Measurements from ENCODE around the gene DLX3.
A peak's percentile ranks its signal among the peaks of the same experiment; 100 is the strongest.

Gene DLX3

DNA sequence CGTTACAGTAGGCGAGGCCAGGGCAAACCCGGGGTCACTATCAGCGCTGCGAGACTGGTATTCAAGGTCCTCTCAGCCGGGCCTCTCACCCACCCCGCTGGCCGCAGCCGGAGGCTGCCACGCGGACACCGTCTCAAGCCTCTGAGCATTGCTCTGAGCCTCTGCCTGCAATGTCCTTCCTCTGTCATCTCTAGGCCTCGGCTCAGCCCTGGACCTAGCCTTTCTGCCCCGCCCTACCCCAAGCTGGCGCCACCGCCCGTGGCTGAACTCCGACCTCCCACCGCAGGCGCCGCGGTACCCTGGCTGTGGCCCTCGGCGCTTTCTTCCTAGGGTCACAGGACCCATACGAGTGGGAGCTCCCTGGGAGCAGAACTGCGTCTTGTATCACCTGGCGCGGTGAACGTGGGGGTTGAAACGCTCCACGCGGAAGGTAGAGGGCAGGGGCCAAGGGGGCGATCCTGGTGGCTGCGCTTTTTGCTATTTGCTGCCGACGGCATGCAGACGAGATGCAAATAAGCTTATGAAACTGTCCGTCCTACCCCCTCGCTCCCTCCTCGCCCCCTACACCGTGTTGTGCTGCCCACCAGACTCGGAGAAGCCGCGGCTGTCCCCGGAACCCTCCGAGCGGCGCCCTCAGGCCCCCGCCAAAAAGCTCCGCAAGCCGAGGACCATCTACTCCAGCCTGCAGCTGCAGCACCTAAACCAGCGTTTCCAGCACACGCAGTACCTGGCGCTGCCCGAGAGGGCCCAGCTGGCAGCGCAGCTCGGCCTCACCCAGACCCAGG is 22.3 kb downstream of the DLX3 start:
- no peak for DNase-seq (ENCODE audit: low read depth)

DNA sequence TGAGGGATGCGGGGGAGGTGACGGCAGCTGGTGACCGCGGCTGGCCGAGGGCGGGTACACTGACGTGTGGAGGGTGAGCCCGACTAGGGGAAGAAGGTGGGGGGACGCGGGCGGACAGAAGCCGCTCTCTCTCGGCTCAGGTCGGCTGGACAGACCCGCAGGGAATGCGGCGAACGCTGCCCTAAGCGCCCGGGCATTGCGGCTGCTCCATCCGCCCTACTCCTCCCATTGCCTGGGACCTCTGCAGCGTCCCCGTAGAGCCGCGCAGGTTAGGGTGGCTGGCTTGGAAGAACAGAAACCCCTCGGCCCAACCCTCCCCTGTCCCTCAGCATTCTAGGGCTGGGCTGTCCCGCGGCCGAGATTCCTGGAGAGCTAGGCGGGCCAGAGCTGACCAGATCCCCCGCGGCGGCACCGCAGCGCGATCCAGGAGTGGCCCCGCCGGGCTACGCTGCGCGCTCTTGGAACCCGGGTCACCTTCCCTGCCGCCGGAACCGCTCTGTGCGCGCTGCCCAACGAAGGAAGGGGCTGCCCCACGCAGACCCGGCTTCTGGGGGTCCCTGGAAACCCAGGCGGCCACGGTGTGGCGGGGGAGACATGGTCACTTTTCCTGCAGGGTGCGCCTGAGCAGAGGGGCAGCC is 23.1 kb downstream of the DLX3 start:
- DNase-seq (ENCODE audit: low read depth), result no peak

- no peak for DNase-seq (ENCODE audit: low read depth)
Observed at GRCh38 chr17:49971199-49971847, 23.7 kb downstream of the DLX3 start.

DNA sequence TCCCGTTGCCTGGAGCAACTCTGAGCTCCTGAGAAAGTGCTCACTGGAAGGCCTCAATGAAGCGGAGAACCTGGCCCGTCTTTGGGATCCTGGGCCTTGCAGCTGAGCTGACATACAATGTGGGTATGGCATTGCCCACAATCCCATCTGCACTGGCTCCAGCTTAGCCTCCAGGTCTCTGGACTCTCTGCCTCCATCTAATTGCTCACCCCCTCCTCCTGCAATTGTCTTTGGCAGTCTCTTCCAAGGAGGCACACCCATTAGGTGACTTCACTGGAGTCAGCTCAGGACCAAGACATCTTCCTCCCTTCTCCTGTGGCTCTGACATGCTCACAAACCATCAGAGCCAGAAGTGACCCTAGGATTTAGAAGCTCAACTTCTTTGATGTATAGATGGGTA is 24.5 kb downstream of the DLX3 start:
- DNase-seq (ENCODE audit: low read depth), result no peak

DNA sequence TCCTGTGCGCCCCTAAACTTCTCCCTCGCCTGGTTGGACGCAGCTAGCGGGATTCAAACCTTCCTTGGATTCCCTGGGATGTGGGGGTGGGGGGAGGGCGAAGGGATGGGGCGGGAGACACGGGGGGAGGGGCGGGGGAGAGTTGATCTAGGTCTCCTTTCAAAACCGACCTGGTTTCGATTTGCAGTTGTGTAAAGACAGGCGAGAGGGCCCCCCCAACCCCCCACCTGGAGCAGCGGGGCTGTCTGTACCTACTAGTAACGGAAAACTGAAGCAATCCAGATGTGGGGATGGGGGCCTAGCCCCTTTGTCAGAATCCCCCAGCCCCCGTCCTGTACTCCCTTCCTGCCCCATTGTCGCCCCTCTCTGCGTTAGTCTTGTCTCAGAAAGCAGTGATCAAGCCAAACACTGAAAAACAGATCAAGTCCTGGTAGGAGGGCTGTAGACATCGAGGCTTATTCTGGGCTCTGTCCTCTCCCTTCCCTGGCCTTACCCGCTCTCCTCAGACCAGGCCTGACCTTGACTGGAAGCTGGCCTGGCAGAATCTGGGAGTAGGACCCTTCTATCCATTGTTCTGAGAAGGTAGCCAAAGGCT is 25.1 kb downstream of the DLX3 start:
- no peak for DNase-seq (ENCODE audit: low read depth)

DNA sequence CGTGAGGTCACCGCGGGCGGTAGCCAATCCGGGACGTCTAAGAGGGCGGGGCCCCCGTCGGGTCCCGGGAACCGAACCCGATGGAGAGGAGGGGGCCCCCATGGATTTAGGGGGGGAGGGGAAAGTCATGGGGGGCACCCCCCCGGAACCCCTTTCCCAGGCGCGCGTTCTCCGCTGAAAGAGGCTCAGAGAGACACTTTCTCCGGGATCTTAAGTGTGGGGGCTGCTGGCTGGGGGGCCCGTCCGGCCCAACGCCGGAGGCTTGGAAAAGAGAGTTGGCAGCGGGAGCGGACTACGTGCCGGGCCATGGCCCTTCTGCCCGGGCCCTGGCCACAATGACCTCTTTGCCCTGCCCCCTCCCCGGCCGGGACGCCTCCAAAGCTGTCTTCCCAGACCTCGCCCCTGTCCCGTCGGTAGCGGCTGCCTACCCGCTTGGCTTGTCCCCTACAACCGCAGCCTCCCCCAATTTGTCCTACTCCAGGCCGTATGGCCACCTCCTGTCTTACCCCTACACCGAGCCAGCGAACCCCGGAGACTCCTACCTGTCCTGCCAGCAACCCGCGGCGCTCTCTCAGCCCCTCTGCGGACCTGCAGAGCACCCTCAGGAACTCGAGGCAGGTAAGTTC is 25.8 kb downstream of the DLX3 start, which contains the start of gene DLX4:
Gene DLX4 (plus strand): TSS at position 57 of the 626 bp plus-strand sequence. CDS start 279 bp downstream, at position 336.
- DNase-seq (ENCODE audit: low read depth), result no peak

DNA sequence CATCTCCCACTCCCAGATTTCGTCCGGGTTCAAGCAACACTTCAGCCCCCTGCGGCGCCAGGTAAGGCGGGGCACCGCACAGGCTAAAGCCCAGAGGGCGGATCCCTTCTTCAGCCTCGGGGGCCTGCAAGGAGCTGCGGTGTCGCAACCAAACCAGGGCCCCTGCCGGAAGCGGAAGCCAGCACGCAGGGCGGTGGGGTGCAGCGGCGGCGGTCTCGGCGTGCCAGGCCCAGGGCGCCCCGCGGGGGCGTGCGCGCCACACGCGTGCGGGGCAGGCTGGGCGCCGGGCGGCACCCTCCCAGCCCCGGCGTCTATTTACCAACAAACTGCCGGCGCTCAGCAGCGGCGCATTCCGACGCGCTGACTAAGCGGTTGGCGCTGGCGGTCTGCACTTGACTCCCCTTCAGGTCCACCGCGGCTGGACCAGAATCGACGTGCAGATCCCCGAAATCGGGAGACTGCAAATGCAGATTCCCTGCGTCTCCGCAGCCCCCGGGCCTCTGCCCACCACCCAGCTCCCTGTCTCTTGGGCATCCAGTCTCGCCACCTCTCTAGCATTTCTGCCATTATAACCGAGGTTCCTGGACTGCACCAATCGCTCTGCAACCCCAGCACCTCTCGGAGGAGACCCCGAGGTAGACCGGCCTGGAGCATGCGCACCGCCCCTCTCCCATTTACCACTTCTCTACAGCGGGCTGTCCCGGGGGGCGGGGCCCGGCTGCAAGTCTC is 26.5 kb downstream of the DLX3 start:
- peak; percentile 49 for DNase-seq (ENCODE audit: low read depth)

GRCh38 chr17:49967621-49968404 is 27.2 kb downstream of the DLX3 start:
- no peak for DNase-seq (ENCODE audit: low read depth)

- no peak for DNase-seq (ENCODE audit: low read depth)
Observed at GRCh38 chr17:49967205-49967604, 27.8 kb downstream of the DLX3 start.

DNA sequence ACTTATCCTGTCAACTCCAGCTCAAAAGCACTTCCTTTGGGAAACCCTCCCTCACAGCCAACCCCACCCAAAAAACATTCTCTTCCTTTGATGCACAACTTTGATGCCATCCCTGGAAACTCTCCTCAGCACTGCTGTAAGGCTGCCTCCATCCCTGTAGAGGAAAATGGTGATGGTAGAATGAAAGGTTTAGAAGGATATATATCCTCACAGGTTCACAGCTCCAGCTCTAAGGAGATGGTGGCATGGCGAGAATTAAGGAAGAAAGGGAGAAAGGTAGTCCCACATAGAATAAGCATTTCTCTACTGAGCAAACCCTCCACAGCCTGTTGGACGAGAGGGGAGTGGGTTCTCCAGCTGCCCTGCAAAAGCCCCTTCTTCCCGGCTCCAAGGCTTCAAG is 28.3 kb downstream of the DLX3 start:
- DNase-seq (ENCODE audit: low read depth), result no peak

GRCh38 chr17:49965524-49965909 is 29.5 kb downstream of the DLX3 start:
- no peak for DNase-seq (ENCODE audit: low read depth)

DNA sequence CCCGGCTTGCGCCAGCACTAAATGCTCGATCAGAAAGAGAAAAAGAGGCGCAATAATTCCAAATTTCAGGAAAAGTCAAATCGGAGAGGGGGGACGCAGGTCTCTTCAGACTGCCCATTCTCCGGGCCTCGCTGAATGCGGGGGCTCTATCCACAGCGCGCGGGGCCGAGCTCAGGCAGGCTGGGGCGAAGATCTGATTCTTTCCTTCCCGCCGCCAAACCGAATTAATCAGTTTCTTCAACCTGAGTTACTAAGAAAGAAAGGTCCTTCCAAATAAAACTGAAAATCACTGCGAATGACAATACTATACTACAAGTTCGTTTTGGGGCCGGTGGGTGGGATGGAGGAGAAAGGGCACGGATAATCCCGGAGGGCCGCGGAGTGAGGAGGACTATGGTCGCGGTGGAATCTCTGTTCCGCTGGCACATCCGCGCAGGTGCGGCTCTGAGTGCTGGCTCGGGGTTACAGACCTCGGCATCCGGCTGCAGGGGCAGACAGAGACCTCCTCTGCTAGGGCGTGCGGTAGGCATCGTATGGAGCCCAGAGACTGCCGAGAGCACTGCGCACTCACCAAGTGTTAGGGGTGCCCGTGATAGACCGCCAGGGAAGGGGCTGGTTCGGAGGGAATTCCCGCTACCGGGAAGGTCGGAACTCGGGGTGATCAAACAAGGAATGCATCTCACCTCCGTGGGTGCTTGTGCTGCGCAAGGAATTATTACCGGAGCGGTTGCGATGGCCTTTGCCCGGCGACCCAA is 30.1 kb downstream of the DLX3 start:
- DNase-seq (ENCODE audit: low read depth), result no peak

DNA sequence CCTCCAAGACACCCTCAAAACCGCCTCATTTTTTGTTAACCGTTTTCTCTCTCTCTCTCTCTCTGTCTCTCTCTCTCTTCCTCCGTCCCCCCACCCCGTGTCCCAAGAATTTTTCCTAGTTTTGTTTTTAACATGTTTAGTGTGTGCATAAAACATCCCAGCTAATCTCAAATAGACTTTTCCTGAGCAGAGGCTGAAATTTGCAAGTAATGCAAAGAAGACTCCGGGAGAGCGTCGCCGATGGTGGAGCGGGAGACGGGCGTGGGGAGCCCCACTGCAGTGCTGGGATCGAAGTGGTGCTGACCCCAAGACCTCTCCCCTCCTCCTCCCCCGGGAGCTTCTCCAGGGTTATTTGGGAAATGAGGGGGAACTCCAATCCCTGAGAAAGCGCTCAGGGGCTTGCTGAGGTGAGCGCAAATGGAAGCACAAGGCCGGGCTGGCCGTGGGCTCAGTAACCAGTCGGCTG is 30.7 kb downstream of the DLX3 start:
- no peak for DNase-seq (ENCODE audit: low read depth)

DNA sequence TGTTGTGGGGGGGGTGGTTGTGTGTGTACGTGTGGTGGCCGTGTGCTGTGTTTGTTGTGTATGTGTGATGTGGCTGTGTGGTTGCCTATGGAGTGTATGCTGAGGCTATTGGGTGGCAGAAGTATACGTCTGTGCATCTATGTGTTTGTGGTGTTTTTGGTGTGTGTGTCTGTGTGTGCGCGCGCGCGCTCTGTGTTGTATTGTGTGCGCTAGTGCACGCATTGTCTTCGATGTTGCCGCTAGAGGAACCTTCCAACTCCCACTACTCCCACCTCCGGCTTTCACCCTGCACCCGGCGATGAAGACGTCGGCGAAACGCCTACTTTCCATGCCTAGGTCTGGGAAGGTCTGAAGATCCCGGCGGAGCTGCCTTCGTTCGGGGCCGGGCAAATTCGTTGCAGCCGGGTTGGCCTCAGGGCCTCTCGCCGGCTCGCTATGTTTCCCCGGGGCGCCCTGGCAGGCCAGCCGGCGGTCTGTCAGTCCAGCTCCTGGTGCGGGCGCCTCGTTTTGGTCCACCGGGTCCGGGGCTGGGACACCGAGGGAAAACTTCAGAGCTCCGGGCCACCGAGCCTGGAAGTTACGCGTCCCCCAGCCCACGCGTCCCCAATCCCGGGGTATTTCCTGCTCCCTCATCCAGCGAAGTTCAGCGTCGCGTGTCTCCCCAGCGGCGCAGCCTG is 31.3 kb downstream of the DLX3 start:
- no peak for DNase-seq (ENCODE audit: low read depth)

GRCh38 chr17:49963309-49963625 is 31.8 kb downstream of the DLX3 start:
- no peak for DNase-seq (ENCODE audit: low read depth)

DNA sequence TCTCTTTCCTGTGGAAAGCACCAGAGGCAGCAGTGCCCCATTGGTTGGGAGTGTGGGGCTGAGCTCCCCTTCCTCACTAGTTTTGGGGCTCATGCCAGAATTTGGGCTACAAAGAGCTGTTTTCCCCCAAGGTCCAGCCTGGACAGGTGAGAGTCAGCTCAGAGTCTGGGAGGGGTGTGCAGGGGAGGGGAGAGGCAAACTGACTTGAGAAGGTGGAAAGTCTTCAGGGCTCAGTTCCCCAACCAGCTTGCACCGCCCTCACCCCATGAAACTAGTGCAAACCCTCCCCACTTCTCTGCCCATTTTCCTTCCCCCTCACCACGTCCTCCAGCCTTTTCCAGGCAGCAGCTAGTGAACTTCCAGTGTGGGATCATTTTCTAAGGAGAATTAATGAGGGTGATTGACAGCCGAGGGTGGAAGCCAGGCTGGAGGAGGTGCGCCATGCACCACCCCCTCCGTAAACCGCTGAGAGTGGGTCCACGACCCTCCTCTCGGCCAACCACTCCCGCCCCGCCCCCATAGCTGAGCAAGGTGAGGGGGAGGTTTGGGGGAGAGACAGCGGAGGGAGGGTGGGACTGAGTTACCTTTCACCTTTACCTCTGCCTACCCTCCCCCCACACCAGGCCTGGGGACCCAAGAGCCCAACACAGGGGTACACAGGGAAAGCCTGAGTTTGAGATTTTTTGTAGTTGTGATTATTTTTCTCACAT is 32.3 kb downstream of the DLX3 start:
- no peak for DNase-seq (ENCODE audit: low read depth)

- DNase-seq (ENCODE audit: low read depth), result no peak
Observed at GRCh38 chr17:49959183-49959935, 35.7 kb downstream of the DLX3 start.

GRCh38 chr17:49958723-49959122 is 36.3 kb downstream of the DLX3 start:
- DNase-seq (ENCODE audit: low read depth), result no peak

Data from activated T-helper 9 cell treated with anti-CD3 and anti-CD28 coated beads, Interleukin-2, amount 50 U/mL, for 16 hours (primary cell).